K562 (cell line): Measurements from ENCODE around the gene NRCAM. TPM values are rescaled to one million over a fixed set of nuclear protein-coding genes. Genes with fewer than 3 reads are reported as not detected.

ENCODE experiments used
- ATAC-seq: fragments of 200-7000 bp; cut with Tn5 transposase; 3 replicates; pipeline ENCODE4 v1.9.1; 2020; ENCODE audit warnings: moderate library complexity
- BruUV-seq: library from RNA; stranded (reverse); fragments of 400-500 nt; replicated peaks from 2 replicates; lab custom pipeline; 2021; lab: Mats Ljungman, UMichigan
- CTCF ChIA-PET: fragments of 300-600 bp; formaldehyde crosslinking; extraction: SDS; loops from one replicate; lab custom pipeline; 2021; ENCODE audit warnings: low intra/inter-chr PET ratio; lab: Yijun Ruan, JAX
- POLR2A ChIA-PET: fragments of 300-600, 350-650 bp; sonication (Branson Sonifier 250); formaldehyde crosslinking; extraction: SDS; loops from one replicate; lab custom pipeline; 2021; ENCODE audit warnings: antibody characterized with exemption, inconsistent platforms; lab: Yijun Ruan, JAX
- DNase-seq, 4 experiments: peaks; one replicate each; pipeline versions ENCODE4 v3.0.0 to v3.0.0-alpha.2; 2011 to 2018; ENCODE audit warnings: low spot score in 3 of 4, mixed read lengths in 3 of 4; ENCODE audit errors: extremely low read depth in 1 of 4
- FAIRE-seq: peaks from 2 replicates; lab custom pipeline; 2011; peaks lifted over from hg19 to GRCh38; lab: Jason Lieb, UNC
- H2AFZ ChIP-seq: 2 replicates; pipeline ENCODE4 v1.6.0; 2011; ENCODE audit warnings: low read depth, low read length, control low read depth, inconsistent platforms
- H3K27ac ChIP-seq: fragments of 200-600 bp; 3 replicates; pipeline ENCODE4 v1.8.0; 2011; ENCODE audit warnings: low read depth, mild to moderate bottlenecking, control low read depth, inconsistent platforms, low read length, moderate library complexity, mixed read lengths; ENCODE audit errors: extremely low read depth
- H3K27me3 ChIP-seq, 2 experiments: fragments of 300-600 bp in 1 of 2; 2 replicates in 1 of 2; 3 replicates in 1 of 2; pipeline versions ENCODE4 v1.6.0 to v1.8.0; 2011; ENCODE audit warnings: inconsistent platforms in 2 of 2, low read length in 2 of 2, mild to moderate bottlenecking in 1 of 2, mixed read lengths in 1 of 2, moderate library complexity in 1 of 2; ENCODE audit not compliant: control insufficient read depth in 2 of 2, insufficient read depth in 2 of 2
- H3K36me3 ChIP-seq: fragments of 300-600 bp; 3 replicates; pipeline ENCODE4 v1.8.0; 2011; ENCODE audit warnings: mild to moderate bottlenecking, low read length, inconsistent platforms; ENCODE audit not compliant: control insufficient read depth, insufficient read depth
- H3K4me1 ChIP-seq, 2 experiments: fragments of 200-600 bp in 1 of 2; replicated peaks in 1 of 2; 2 replicates in 1 of 2; 3 replicates in 1 of 2; pipeline versions ENCODE4 v1.5.1 to v1.8.0; 2011; ENCODE audit warnings: inconsistent platforms in 2 of 2, low read length in 2 of 2, mild to moderate bottlenecking in 1 of 2, mixed read lengths in 1 of 2, moderate library complexity in 1 of 2; ENCODE audit not compliant: control insufficient read depth in 2 of 2, insufficient read depth in 2 of 2
- H3K4me2 ChIP-seq: 2 replicates; pipeline ENCODE4 v1.6.1; 2011; ENCODE audit warnings: low read length, control low read depth, inconsistent platforms, mixed read lengths; ENCODE audit not compliant: insufficient read depth
- H3K4me3 ChIP-seq: fragments of 200-600 bp; sonication (generic), shearing (Covaris generic); 2 replicates; pipeline ENCODE4 v1.5.1; 2016; ENCODE audit warnings: control low read depth, inconsistent platforms
- H3K79me2 ChIP-seq: fragments of 200-600 bp; 3 replicates; pipeline ENCODE4 v1.8.0; 2011; ENCODE audit warnings: low read length, inconsistent platforms; ENCODE audit not compliant: control insufficient read depth, insufficient read depth
- H3K9ac ChIP-seq, 2 experiments: 2 replicates each; pipeline versions ENCODE4 v1.6.0 to v1.6.1; 2011; ENCODE audit warnings: low read depth in 2 of 2, low read length in 2 of 2, control low read depth in 1 of 2, inconsistent platforms in 1 of 2, mild to moderate bottlenecking in 1 of 2, mixed read lengths in 1 of 2; ENCODE audit not compliant: insufficient read depth in 1 of 2
- H3K9me1 ChIP-seq: one replicate; pipeline ENCODE4 v1.6.0; 2011; ENCODE audit warnings: inconsistent platforms, mild to moderate bottlenecking, low read length, moderate library complexity; ENCODE audit not compliant: control insufficient read depth, insufficient read depth
- H3K9me3 ChIP-seq: replicated peaks from 2 replicates; pipeline ENCODE4 v1.5.1; 2011; ENCODE audit warnings: low read depth, low read length, inconsistent platforms; ENCODE audit not compliant: control insufficient read depth, insufficient read depth
- H4K20me1 ChIP-seq: replicated peaks from 2 replicates; pipeline ENCODE4 v1.6.1; 2011; ENCODE audit warnings: low read length, inconsistent platforms, mixed read lengths; ENCODE audit not compliant: control insufficient read depth, insufficient read depth
- EP400 ChIP-seq: fragments of 450-650 bp; IDR thresholded peaks from 2 replicates; pipeline ENCODE4 v1.6.1; 2017; ENCODE audit warnings: antibody characterized with exemption, mild to moderate bottlenecking, moderate library complexity
- FIP1L1 ChIP-seq: fragments of 200-400 bp; formaldehyde crosslinking; IDR thresholded peaks from 2 replicates; pipeline ENCODE4 v1.6.1; 2018; ENCODE audit warnings: mild to moderate bottlenecking, low read depth, low read length; ENCODE audit not compliant: poor library complexity, severe bottlenecking
- KDM2B ChIP-seq: fragments of 250-450 bp; sonication (Bioruptor Pico); IDR thresholded peaks from 2 replicates; pipeline ENCODE4 v1.8.0; 2021; ENCODE audit warnings: mild to moderate bottlenecking, moderate library complexity
- PTRF ChIP-seq: fragments of 450-650 bp; IDR thresholded peaks from 2 replicates; pipeline ENCODE4 v1.6.1; 2016; ENCODE audit warnings: mild to moderate bottlenecking, missing genetic modification characterization, missing compliant biosample characterization
- SAFB ChIP-seq: fragments of 200-400 bp; formaldehyde crosslinking; IDR thresholded peaks from 2 replicates; pipeline ENCODE4 v1.6.1; 2017; ENCODE audit warnings: low read depth, low read length, borderline replicate concordance
- SMAD2 ChIP-seq: fragments of 150-350 bp; IDR thresholded peaks from 2 replicates; pipeline ENCODE4 v1.6.1; 2014; ENCODE audit warnings: low read depth, mild to moderate bottlenecking, low read length
- SRSF9 ChIP-seq: fragments of 200-400 bp; formaldehyde crosslinking; IDR thresholded peaks from 2 replicates; pipeline ENCODE4 v1.6.1; 2017; ENCODE audit warnings: low read depth, low read length, borderline replicate concordance
- TAF9B ChIP-seq: fragments of 450-650 bp; IDR thresholded peaks from 2 replicates; pipeline ENCODE4 v1.6.1; 2018; ENCODE audit warnings: mild to moderate bottlenecking; ENCODE audit not compliant: partially characterized antibody
- THAP12 ChIP-seq: fragments of 250-450 bp; sonication (Bioruptor Pico); IDR thresholded peaks from 2 replicates; pipeline ENCODE4 v1.9.0; 2021; ENCODE audit warnings: mild to moderate bottlenecking, inconsistent platforms
- WGBS: fragments of 100-300 bp; shearing (Covaris generic); methylation state at CpG from one replicate; pipeline ENCODE4 v1.1.6; 2016; ENCODE audit warnings: low coverage, mixed read lengths; ENCODE audit not compliant: insufficient coverage; ENCODE audit errors: missing lambda C conversion rate; 5-methylcytosine and 5-hydroxymethylcytosine counted together
- in situ Hi-C: fragments of 300-500 bp; cut with MboI; formaldehyde crosslinking; loops from 4 replicates; pipeline ENCODE4 v1.15.0; 2018; ENCODE audit warnings: inconsistent platforms, mixed read lengths
- intact Hi-C: fragments of 100-400 bp; cut with micrococcal nuclease; formaldehyde crosslinking; loops from 2 replicates; pipeline ENCODE4 v1.14.2; 2022
- polyA plus RNA-seq, 8 experiments: library from polyadenylated mRNA; depleted of rRNA in 4 of 8; stranded (reverse) in 5 of 8; unstranded in 3 of 8; fragments of >200 nt; fragmentation: Nextera tagmentation in 2 of 8; fragmentation: Illumina TruSeq in 1 of 8; extraction: Ambion mirVana in 2 of 8; extraction: Trizol in 1 of 8; gene quantifications; 2 replicates each; pipeline versions ENCODE4 v1.2.1 to v1.2.3, GENCODE V29; 2011 to 2014; ENCODE audit warnings: inconsistent platforms in 1 of 8, missing spikeins in 1 of 8
- total RNA-seq, 7 experiments: library from RNA; depleted of rRNA in 6 of 7; stranded (reverse); fragments of >200 nt in 6 of 7; fragmentation: Illumina TruSeq in 2 of 7; extraction: Trizol in 2 of 7; gene quantifications; 2 replicates each; pipeline versions ENCODE4 v1.2.1 to v1.2.3, GENCODE V29; 2011 to 2021; ENCODE audit warnings: low replicate concordance in 1 of 7

NRCAM gene
- total and polyA plus RNA-seq, 9 of the 15 experiments (the other 6 are each of a cell fraction or from before 2014, with no cell fraction given), result 0.03 to 0.54 (median 0.12) TPM; not detected in 1

- no peak overlapping the region for H3K27ac ChIP-seq
- FAIRE-seq (no peak), ATAC-seq (no peak), DNase-seq (no peak)
- H3K9me3 ChIP-seq, result no peaks in the 10 kb centered on the region
- POLR2A ChIA-PET, result interaction anchor here (0.7 kb wide), 1 partner anchor 25 kb away, joined by 3 read pairs; no protein-coding TSS in a partner anchor
- H3K36me3 ChIP-seq, result no peaks in the 10 kb centered on the region
- H3K4me2 ChIP-seq, result no peak overlapping the region
- no peaks in the 10 kb centered on the region for H3K79me2 ChIP-seq
- peaks cover 10 to 16% of the 10 kb centered on the region in 2 experiments for H3K27me3 ChIP-seq
- H2AFZ ChIP-seq, result no peak overlapping the region
- no peaks in the 10 kb centered on the region for H4K20me1 ChIP-seq
- H3K4me1 ChIP-seq, result peaks cover 2 to 4% of the 10 kb centered on the region in 2 experiments; a peak in 3 of 5 replicates
- no peaks in the 10 kb centered on the region for H3K9me1 ChIP-seq
- no peak overlapping the region for H3K4me3 ChIP-seq
- in situ Hi-C loops, result no loop called here
- H3K9ac ChIP-seq, result no peak overlapping the region
- WGBS, result 11% methylated on average over 3 of the region's 3 CpGs
- CTCF ChIA-PET, result no interaction called here
- intact Hi-C loops, result no loop called here
- TF ChIP-seq SAFB (no peak), TAF9B (no peak), EP400 (no peak), FIP1L1 (no peak), THAP12 (no peak), SRSF9 (no peak), KDM2B (CRISPR knock-in tag) (no peak), PTRF (tag) (no peak), SMAD2 (no peak)
- TF ChIP-seq, all 486 proteins: peak for 0
- no TSS peak for BruUV-seq
These were observed 173.0 kb downstream of the NRCAM start for GRCh38 chr7:108283252-108283651.
